Adipocyte (in vitro differentiated cells): ENCODE data around the gene KAT5.
"Not testable (repeated sequence)": the region's sequence is repeated elsewhere in the genome, so short reads cannot be mapped to it uniquely, and the experiment has no call there.

Source experiments
- DNase-seq: peaks from one replicate; pipeline ENCODE4 v3.0.0-alpha.2; 2015; ENCODE audit warnings: low read depth
- H3K27me3 ChIP-seq: replicated peaks from 2 replicates; pipeline ENCODE4 v1.7.0; 2013; ENCODE audit warnings: mild to moderate bottlenecking, low read length, moderate library complexity; ENCODE audit not compliant: control insufficient read depth, insufficient read depth
- H3K36me3 ChIP-seq: 2 replicates; pipeline ENCODE4 v1.7.0; 2013; ENCODE audit warnings: low read length, mild to moderate bottlenecking, moderate library complexity; ENCODE audit not compliant: control insufficient read depth, insufficient read depth, severe bottlenecking
- H3K4me1 ChIP-seq: 2 replicates; pipeline ENCODE4 v1.7.0; 2013; ENCODE audit warnings: mild to moderate bottlenecking, low read length, moderate library complexity; ENCODE audit not compliant: control insufficient read depth, insufficient read depth
- H3K4me3 ChIP-seq: 2 replicates; pipeline ENCODE4 v1.7.0; 2013; ENCODE audit warnings: mild to moderate bottlenecking, low read length, moderate library complexity
- H3K9ac ChIP-seq: 2 replicates; pipeline ENCODE4 v1.7.0; 2013; ENCODE audit warnings: mild to moderate bottlenecking, low read length, moderate library complexity
- H3K9me3 ChIP-seq: 2 replicates; pipeline ENCODE4 v1.7.0; 2013; ENCODE audit warnings: mild to moderate bottlenecking, low read length, moderate library complexity; ENCODE audit not compliant: control insufficient read depth

KAT5 gene

DNA sequence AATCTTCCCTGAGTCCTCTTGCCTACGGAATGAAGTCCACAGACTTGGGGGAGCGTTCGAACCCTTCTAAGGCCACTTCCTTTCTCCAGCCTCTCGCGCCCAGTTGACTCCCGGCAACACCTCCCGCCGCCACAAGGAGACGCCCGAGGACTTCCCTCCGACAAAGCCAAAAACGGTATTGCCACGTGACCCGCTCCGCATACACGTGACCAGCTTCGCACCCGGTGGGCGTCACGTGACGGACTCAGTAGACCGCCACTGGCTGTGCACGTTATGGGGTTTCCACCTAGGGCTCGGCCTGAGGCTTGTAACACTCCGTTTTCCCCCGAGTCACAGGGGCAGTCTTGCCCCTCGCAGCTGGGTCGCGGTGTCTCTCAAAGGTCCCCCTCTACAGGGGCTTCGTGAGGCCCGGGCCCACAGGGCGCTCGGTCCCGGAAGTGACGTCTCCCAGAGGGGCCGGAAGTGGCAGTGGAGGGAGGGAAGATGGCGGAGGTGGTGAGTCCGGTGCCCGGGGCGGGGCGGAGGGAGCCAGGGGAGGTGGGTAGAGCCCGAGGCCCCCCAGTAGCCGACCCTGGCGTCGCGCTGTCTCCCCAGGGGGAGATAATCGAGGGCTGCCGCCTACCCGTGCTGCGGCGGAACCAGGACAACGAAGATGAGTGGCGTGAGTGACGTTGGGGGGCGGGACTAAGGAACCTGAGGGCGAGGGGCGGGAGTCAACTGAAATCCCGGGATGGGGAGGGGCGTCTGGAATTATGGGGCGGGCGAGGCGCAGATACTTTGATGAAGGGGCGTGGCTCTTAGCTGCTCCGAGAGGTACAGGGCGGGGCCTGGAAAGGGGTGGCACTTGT, at the start of gene KAT5:
KAT5 (plus strand) TSS at position 468 of the 848 bp plus-strand sequence; CDS start at position 484, 16 bp downstream.
- Histone ChIP-seq H3K36me3 (peaks cover 36% of the 10 kb centered on the region), H3K4me3 (peak within 1 kb of the TSS; percentile 93), H3K9ac (peak within 1 kb of the TSS; percentile 95), H3K9me3 (no peaks in the 10 kb centered on the region), H3K27me3 (no peaks in the 10 kb centered on the region), H3K4me1 (peaks cover 20% of the 10 kb centered on the region)
- DNase-seq, result peak; percentile 99

DNA sequence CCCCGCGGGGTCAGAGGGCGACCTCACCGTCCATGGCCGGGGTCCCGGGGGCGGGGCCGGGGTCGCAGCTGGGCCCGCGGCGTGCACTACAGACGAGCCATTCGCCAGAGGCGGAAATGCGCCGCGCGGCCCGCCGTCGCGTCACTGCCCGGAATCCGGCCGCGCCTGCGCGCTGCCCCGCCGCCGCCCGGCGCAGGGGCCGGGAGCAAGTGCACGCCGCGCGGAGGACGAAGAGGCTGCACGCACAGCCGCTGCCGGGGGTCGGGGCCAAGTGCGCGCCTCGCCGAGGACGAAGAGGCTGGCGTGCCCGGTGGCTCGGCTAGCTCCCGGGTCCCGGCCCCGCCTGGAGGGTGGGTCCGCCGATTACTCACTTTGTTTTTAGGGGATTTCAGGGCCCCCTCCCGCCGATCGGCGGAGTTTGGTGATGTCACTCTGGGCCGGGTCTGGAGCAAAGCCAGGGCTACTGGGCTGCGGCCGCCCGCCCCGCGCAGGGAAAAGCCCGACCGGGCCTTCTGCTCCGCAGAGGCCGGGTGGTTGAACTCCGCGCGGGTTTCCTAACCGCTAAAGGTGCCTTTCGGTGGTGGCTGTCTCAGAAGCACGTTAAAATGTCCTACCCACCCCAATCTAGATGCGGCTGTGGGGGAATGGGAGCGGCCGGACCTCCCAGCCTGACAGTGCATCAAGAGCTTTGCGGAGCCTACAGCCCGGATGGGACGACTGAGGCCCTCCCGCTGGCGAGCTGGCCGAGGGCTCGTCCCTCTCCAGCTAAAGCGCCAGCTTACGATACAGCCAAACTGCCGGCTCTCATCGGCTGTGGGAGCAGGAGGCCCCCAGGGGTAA, 49.0 kb upstream of the KAT5 start, which contains the start of gene RELA:
RELA (minus strand) TSS at position 118 of the 840 bp plus-strand sequence; CDS start at position 34, 84 bp downstream.
- peak; percentile 98 for DNase-seq
- peaks cover 22% of the 10 kb centered on the region for H3K4me1 ChIP-seq
- H3K27me3 ChIP-seq, result no peaks in the 10 kb centered on the region
- peaks cover 32% of the 10 kb centered on the region for H3K36me3 ChIP-seq
- H3K9me3 ChIP-seq, result no peaks in the 10 kb centered on the region
- peak within 1 kb of the TSS; percentile 88 for H3K4me3 ChIP-seq
- H3K9ac ChIP-seq, result peak within 1 kb of the TSS; percentile 93

DNA sequence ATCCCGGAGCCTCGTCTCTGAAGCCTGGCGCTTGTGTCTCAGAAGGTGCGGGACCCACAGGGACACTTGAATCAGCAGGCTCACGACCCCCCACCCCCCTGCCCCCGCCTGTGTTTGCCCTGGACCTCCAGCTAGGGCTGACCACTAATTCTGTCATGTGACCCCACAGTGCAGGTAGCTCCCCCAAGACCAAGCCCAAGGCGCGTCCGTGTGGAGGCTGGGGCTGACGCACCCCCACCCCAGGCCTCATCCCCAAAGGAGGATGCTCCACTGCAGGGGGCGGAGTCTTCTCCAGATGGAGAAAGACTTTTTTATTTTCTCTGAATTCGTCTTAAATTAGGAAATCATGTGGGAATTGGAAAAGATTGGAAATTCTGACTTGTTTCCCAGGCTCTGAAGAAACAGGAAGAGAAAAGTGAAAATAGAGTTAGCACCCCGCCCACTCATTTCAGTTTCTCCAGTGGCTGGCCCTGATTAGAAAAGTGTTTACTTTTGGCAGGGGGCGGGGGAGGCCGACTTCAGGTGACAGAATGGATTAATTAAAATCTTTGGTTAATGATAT, 48.3 kb upstream of the KAT5 start:
- Histone ChIP-seq H3K4me1 (peaks cover 22% of the 10 kb centered on the region), H3K4me3 (peak overlapping the region; percentile 88), H3K9me3 (no peaks in the 10 kb centered on the region), H3K36me3 (peaks cover 25% of the 10 kb centered on the region), H3K9ac (peak overlapping the region; percentile 93), H3K27me3 (no peaks in the 10 kb centered on the region)
- peak; percentile 81 for DNase-seq

DNA sequence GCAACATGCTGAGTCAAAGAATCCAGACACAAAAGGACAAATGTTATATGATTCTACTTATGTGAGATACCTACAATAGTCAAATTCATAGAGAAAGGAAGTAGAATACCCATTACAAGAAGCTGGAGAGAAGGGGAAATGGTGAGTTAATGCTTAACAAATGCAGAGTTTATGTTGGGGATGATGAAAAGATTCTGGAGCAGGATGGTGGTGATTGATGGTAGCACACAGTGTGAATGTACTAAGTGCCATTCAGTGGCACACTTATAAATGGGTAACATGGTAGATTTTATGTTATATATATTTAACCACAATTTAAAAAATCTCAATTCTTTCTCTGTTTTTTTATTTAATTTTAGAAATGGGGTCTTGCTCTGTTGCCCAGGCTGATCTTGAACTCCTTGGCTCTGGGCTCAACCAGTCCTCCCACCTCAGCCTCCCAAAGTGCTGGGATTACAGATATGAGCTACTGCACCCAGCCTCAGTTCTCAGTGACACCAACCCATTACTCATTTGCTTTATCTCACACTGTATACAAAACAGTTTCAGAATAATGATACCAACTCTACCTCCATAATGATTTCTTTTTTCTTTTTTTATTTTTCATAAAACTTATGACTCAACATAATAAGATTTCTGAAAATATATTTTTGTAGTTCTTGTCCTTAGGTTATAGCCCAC, 39.7 kb upstream of the KAT5 start:
- DNase-seq, result no peak
- Histone ChIP-seq H3K36me3 (no peaks in the 10 kb centered on the region), H3K27me3 (no peaks in the 10 kb centered on the region), H3K9ac (no peak overlapping the region), H3K9me3 (no peaks in the 10 kb centered on the region), H3K4me3 (no peak overlapping the region), H3K4me1 (no peaks in the 10 kb centered on the region)

DNA sequence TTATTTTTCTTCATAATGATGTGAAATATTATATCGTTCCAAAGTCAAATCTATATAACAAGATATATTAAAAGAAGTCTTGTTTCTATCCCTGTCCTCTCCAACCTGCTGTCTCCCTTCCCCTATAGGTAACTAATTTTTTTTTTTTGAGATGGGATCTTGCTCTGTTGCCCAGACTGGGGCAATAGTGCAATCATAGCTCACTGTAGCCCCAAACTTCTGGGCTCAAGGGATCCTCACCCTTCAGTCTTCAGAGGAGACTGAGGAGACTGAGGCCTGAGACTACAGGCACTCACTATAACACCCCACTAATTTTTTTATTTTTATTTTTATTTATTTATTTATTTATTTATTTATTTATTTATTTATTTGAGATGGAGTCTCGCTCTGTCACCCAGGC, 39.1 kb upstream of the KAT5 start:
- no peak overlapping the region for H3K4me3 ChIP-seq
- no peak overlapping the region for H3K9ac ChIP-seq
- H3K4me1 ChIP-seq, result no peaks in the 10 kb centered on the region
- no peaks in the 10 kb centered on the region for H3K36me3 ChIP-seq
- no peak for DNase-seq
- no peaks in the 10 kb centered on the region for H3K27me3 ChIP-seq
- no peaks in the 10 kb centered on the region for H3K9me3 ChIP-seq

DNA sequence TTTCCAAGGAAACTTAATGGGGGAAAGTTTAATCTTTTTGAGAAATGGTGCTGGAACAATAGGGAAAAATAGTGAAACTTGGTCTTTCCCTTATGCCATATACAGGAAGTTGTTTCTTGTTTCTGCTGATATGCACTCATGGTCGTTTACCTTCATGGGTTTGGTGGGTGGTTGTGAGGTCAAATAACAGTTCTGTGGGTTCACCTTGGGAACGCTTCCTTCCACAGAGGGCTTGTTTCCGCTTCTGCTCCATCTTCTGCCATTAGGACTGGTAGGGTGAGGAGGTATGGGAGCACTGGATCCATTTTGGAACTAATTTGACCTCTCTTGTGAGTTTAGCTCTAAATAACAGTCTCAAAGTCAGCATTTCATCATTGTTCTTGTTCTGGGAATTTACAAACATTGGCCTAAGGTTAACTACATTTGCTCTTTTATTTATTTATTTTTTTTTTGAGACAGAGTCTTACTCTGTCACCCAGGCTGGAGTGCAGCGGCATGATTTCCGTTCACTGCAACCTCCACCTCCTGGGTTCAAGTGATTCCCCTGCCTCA, 31.8 kb upstream of the KAT5 start:
- H3K4me3 ChIP-seq, result no peak overlapping the region
- no peak for DNase-seq
- no peaks in the 10 kb centered on the region for H3K9me3 ChIP-seq
- H3K27me3 ChIP-seq, result peaks cover 15% of the 10 kb centered on the region
- no peaks in the 10 kb centered on the region for H3K36me3 ChIP-seq
- no peaks in the 10 kb centered on the region for H3K4me1 ChIP-seq
- H3K9ac ChIP-seq, result no peak overlapping the region

DNA sequence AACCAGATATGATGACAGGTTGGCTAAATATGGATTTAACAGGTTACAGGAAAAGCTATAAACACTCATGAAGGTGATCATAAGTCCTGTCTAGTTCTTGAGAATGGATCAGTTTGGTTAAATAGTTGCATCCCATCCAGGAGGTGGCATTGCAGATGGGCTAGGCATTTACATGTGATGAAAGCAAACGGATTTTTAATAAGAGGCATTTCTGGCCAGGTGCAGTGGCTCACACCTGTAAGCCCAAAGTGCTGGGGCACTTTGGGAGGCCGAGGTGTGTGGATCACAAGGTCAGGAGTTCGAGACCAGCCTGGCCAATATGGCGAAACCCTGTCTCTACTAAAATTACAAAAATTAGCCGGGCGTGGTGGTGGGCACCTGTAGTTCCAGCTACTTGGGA, 28.6 kb upstream of the KAT5 start:
- not testable (repeated sequence) for H3K9ac ChIP-seq, H3K4me1 ChIP-seq, H3K4me3 ChIP-seq, DNase-seq, H3K9me3 ChIP-seq, H3K36me3 ChIP-seq
- peaks cover 21% of the 10 kb centered on the region for H3K27me3 ChIP-seq

DNA sequence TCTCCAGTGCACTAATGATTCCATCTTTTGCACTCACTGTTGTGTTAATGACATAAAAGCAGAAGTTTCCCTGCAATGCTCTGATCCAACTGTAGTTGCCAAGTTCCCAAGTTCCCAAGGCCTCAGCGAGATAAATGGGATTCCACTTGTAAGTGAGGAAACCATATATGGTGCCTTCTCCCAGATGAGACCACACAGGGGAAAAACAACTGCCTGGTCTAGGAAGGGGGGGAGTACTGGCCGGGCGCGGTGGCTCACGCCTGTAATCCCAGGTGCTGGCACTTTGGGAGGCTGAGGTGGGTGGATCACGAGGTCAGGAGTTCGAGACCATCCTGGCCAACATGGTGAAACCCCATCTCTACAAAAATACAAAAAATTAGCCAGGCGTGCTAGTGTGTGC, 26.1 kb upstream of the KAT5 start:
- H3K9me3 ChIP-seq, result no peaks in the 10 kb centered on the region
- peaks cover 21% of the 10 kb centered on the region for H3K27me3 ChIP-seq
- no peaks in the 10 kb centered on the region for H3K36me3 ChIP-seq
- H3K4me3 ChIP-seq, result no peak overlapping the region
- DNase-seq, result no peak
- H3K9ac ChIP-seq, result no peak overlapping the region
- no peaks in the 10 kb centered on the region for H3K4me1 ChIP-seq

DNA sequence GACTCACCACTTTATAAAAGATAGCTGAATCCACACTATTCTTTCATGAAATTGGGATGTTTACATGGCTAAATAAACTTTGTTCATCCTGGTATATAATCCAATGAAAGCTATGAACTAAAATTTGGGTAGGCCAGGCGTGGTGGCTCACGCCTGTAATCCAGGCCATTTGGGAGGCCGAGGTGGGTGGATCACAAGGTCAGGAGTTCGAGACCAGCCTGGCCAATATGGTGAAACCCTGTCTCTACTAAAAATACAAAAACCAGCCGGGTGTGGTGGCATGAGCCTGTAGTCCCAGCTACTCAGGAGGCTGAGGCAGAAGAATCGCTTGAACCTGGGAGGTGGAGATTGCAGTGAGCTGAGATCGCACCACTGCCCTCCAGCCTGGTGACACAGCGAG, 20.2 kb upstream of the KAT5 start:
- H3K4me1 ChIP-seq, DNase-seq, H3K36me3 ChIP-seq, H3K9me3 ChIP-seq, H3K9ac ChIP-seq, H3K4me3 ChIP-seq: not testable (repeated sequence)
- peaks cover 16% of the 10 kb centered on the region for H3K27me3 ChIP-seq

DNA sequence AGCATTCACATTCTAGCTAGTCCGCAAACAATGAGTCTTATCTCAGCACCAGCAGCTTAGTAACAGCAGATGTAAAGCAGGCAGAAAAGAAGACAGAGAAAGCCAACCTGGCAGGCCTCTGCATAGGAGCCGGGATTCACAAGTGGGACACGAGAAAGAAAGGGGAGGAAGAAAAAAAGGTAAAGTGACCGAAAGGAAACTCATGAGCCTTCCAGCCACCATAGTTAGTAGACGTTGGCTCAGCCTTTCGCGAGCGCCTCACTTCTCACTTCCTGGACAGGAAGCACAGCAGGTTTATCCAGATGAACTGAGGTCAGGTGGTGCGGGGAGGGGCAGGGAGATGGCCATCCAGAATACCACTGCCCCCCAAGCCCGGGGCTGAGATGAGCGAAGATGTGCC, 19.7 kb upstream of the KAT5 start:
- no peak overlapping the region for H3K9ac ChIP-seq
- H3K27me3 ChIP-seq, result peaks cover 16% of the 10 kb centered on the region
- H3K4me1 ChIP-seq, result no peaks in the 10 kb centered on the region
- H3K9me3 ChIP-seq, result no peaks in the 10 kb centered on the region
- H3K36me3 ChIP-seq, result no peaks in the 10 kb centered on the region
- H3K4me3 ChIP-seq, result no peak overlapping the region
- DNase-seq, result no peak
